ENCODE measurements around the gene C22orf31.
A peak's percentile ranks its signal among the peaks of the same experiment; 100 is the strongest.

C22orf31 gene

GRCh38 chr22:29069463-29069862 lies 7.8 kb upstream of the C22orf31 start:
- no peak for DNase-seq (ENCODE audit: low read depth)
- H3K4me3 ChIP-seq (ENCODE audit: low read length), result no peak overlapping the region
- TF ChIP-seq CTCF (IDR thresholded peaks at IDR 0.05; ENCODE audit: insufficient read depth, low read depth, low read length, missing control alignments), result no peak

GRCh38 chr22:29065468-29066190 lies 4.0 kb upstream of the C22orf31 start:
- no peak overlapping the region for H3K4me3 ChIP-seq (ENCODE audit: low read length)
- no peak for TF ChIP-seq CTCF (IDR thresholded peaks at IDR 0.05; ENCODE audit: insufficient read depth, low read depth, low read length, missing control alignments)
- DNase-seq (ENCODE audit: low read depth), result no peak

GRCh38 chr22:29062286-29062821 lies 723 bp upstream of the C22orf31 start:
- H3K4me3 ChIP-seq (ENCODE audit: low read length), result no peak overlapping the region
- TF ChIP-seq CTCF (IDR thresholded peaks at IDR 0.05; ENCODE audit: insufficient read depth, low read depth, low read length, missing control alignments), result no peak

GRCh38 chr22:29060931-29061330 lies 700 bp downstream of the C22orf31 start:
- no peak overlapping the region for H3K4me3 ChIP-seq (ENCODE audit: low read length)
- DNase-seq (ENCODE audit: low read depth), result no peak
- no peak for TF ChIP-seq CTCF (IDR thresholded peaks at IDR 0.05; ENCODE audit: insufficient read depth, low read depth, low read length, missing control alignments)

More at GRCh38 chr22:29062286-29062821, 723 bp upstream of the C22orf31 start:
- DNase-seq (ENCODE audit: low read depth), result peak; percentile 10

- no peak for DNase-seq (ENCODE audit: low read depth)
- no peak for TF ChIP-seq CTCF (IDR thresholded peaks at IDR 0.05; ENCODE audit: insufficient read depth, low read depth, low read length, missing control alignments)
- H3K4me3 ChIP-seq (ENCODE audit: low read length), result no peak overlapping the region
Observed at GRCh38 chr22:29060251-29060869, 1.3 kb downstream of the C22orf31 start.

GRCh38 chr22:29056472-29056871 lies 5.2 kb downstream of the C22orf31 start:
- no peak for TF ChIP-seq CTCF (IDR thresholded peaks at IDR 0.05; ENCODE audit: insufficient read depth, low read depth, low read length, missing control alignments)

More at GRCh38 chr22:29056472-29056871, 5.2 kb downstream of the C22orf31 start:
- no peak overlapping the region for H3K4me3 ChIP-seq (ENCODE audit: low read length)
- no peak for DNase-seq (ENCODE audit: low read depth)
